Muscle layer of colon (tissue), 2 donors: Measurements from ENCODE around the gene LCOR.

Experiments
- H3K27ac ChIP-seq: one replicate; pipeline ENCODE4 v1.7.0; 2013; ENCODE audit warnings: low read depth, mild to moderate bottlenecking, low read length, moderate library complexity
- H3K27me3 ChIP-seq, 2 donors: one replicate each; pipeline ENCODE4 v1.7.0; 2013; ENCODE audit warnings: low read length in 2 of 2, mild to moderate bottlenecking in 2 of 2; ENCODE audit not compliant: insufficient read depth in 2 of 2, control insufficient read depth in 1 of 2
- H3K36me3 ChIP-seq: one replicate; pipeline ENCODE4 v1.7.0; 2013; ENCODE audit warnings: mild to moderate bottlenecking, low read length; ENCODE audit not compliant: insufficient read depth
- H3K4me1 ChIP-seq: one replicate; pipeline ENCODE4 v1.7.0; 2013; ENCODE audit warnings: mild to moderate bottlenecking, low read length; ENCODE audit not compliant: insufficient read depth
- H3K4me3 ChIP-seq, 2 donors: one replicate each; pipeline ENCODE4 v1.7.0; 2013; ENCODE audit warnings: low read length in 2 of 2, low read depth in 1 of 2, mild to moderate bottlenecking in 1 of 2, moderate library complexity in 1 of 2
- H3K9ac ChIP-seq: one replicate; pipeline ENCODE4 v1.7.0; 2013; ENCODE audit warnings: low read length
- H3K9me3 ChIP-seq: one replicate; pipeline ENCODE4 v1.7.0; 2013; ENCODE audit warnings: mild to moderate bottlenecking, low read length
- donor health status: abdominal sarcoma.
- donor health status: Adenocarcinoma of cecum.

Gene LCOR

GRCh38 chr10:96951954-96952353 is 119.9 kb downstream of the LCOR start:
- H3K27me3 ChIP-seq = no peaks in the 10 kb centered on the region
- H3K9me3 ChIP-seq = no peaks in the 10 kb centered on the region
- H3K4me3 ChIP-seq = no peak overlapping the region
- H3K9ac ChIP-seq = no peak overlapping the region
- no peaks in the 10 kb centered on the region for H3K4me1 ChIP-seq
- no peak overlapping the region for H3K27ac ChIP-seq
- peaks cover 19% of the 10 kb centered on the region for H3K36me3 ChIP-seq

GRCh38 chr10:96955794-96956193 is 123.7 kb downstream of the LCOR start:
- peaks cover 15% of the 10 kb centered on the region for H3K36me3 ChIP-seq
- no peak overlapping the region for H3K9ac ChIP-seq
- no peaks in the 10 kb centered on the region for H3K9me3 ChIP-seq
- no peaks in the 10 kb centered on the region for H3K27me3 ChIP-seq
- no peaks in the 10 kb centered on the region for H3K4me1 ChIP-seq
- no peak overlapping the region for H3K27ac ChIP-seq
- H3K4me3 ChIP-seq = no peak overlapping the region

- Histone ChIP-seq H3K4me3 (no peak overlapping the region), H3K27ac (no peak overlapping the region), H3K27me3 (no peaks in the 10 kb centered on the region), H3K36me3 (peaks cover 15% of the 10 kb centered on the region), H3K9ac (no peak overlapping the region), H3K9me3 (no peaks in the 10 kb centered on the region), H3K4me1 (peaks cover 4% of the 10 kb centered on the region)
These were observed 126.0 kb downstream of the LCOR start for GRCh38 chr10:96958071-96958470.

GRCh38 chr10:96959733-96960132 is 127.6 kb downstream of the LCOR start:
- H3K9me3 ChIP-seq = no peaks in the 10 kb centered on the region
- H3K36me3 ChIP-seq = peaks cover 15% of the 10 kb centered on the region
- H3K9ac ChIP-seq = no peak overlapping the region
- H3K4me1 ChIP-seq = peaks cover 5% of the 10 kb centered on the region
- no peak overlapping the region for H3K27ac ChIP-seq
- no peaks in the 10 kb centered on the region for H3K27me3 ChIP-seq
- no peak overlapping the region for H3K4me3 ChIP-seq

GRCh38 chr10:96960872-96961271 is 128.8 kb downstream of the LCOR start:
- Histone ChIP-seq H3K4me1 (peaks cover 5% of the 10 kb centered on the region), H3K4me3 (no peak overlapping the region), H3K9me3 (no peaks in the 10 kb centered on the region), H3K9ac (no peak overlapping the region), H3K36me3 (peaks cover 4% of the 10 kb centered on the region), H3K27ac (no peak overlapping the region), H3K27me3 (no peaks in the 10 kb centered on the region)

- H3K36me3 ChIP-seq = no peaks in the 10 kb centered on the region
- H3K27ac ChIP-seq = no peak overlapping the region
- no peaks in the 10 kb centered on the region for H3K9me3 ChIP-seq
- H3K27me3 ChIP-seq = no peaks in the 10 kb centered on the region
- H3K9ac ChIP-seq = no peak overlapping the region
- no peak overlapping the region for H3K4me3 ChIP-seq
- peaks cover 5% of the 10 kb centered on the region for H3K4me1 ChIP-seq
These were observed 132.0 kb downstream of the LCOR start for GRCh38 chr10:96964131-96964530.

- H3K27ac ChIP-seq = no peak overlapping the region
- H3K27me3 ChIP-seq = no peaks in the 10 kb centered on the region
- no peak overlapping the region for H3K4me3 ChIP-seq
- H3K9me3 ChIP-seq = no peaks in the 10 kb centered on the region
- H3K9ac ChIP-seq = no peak overlapping the region
- no peaks in the 10 kb centered on the region for H3K36me3 ChIP-seq
- peaks cover 3% of the 10 kb centered on the region for H3K4me1 ChIP-seq
These were observed 135.7 kb downstream of the LCOR start for GRCh38 chr10:96967847-96968246.

GRCh38 chr10:96968682-96969423 is 136.8 kb downstream of the LCOR start:
- Histone ChIP-seq H3K4me1 (no peaks in the 10 kb centered on the region), H3K27ac (no peak overlapping the region), H3K4me3 (no peak overlapping the region), H3K9me3 (no peaks in the 10 kb centered on the region), H3K27me3 (no peaks in the 10 kb centered on the region), H3K36me3 (no peaks in the 10 kb centered on the region), H3K9ac (no peak overlapping the region)

- no peak overlapping the region for H3K4me3 ChIP-seq
- H3K27ac ChIP-seq = no peak overlapping the region
- H3K9ac ChIP-seq = no peak overlapping the region
- no peaks in the 10 kb centered on the region for H3K4me1 ChIP-seq
- no peaks in the 10 kb centered on the region for H3K9me3 ChIP-seq
- no peaks in the 10 kb centered on the region for H3K27me3 ChIP-seq
- H3K36me3 ChIP-seq = no peaks in the 10 kb centered on the region
These were observed 139.2 kb downstream of the LCOR start for GRCh38 chr10:96971324-96971723.

GRCh38 chr10:96972264-96972663 is 140.2 kb downstream of the LCOR start:
- Histone ChIP-seq H3K27me3 (no peaks in the 10 kb centered on the region), H3K4me3 (no peak overlapping the region), H3K27ac (no peak overlapping the region), H3K9me3 (no peaks in the 10 kb centered on the region), H3K9ac (no peak overlapping the region), H3K36me3 (no peaks in the 10 kb centered on the region), H3K4me1 (no peaks in the 10 kb centered on the region)

GRCh38 chr10:96973809-96974747 is 142.0 kb downstream of the LCOR start:
- no peak overlapping the region for H3K9ac ChIP-seq
- no peaks in the 10 kb centered on the region for H3K36me3 ChIP-seq
- H3K27me3 ChIP-seq = no peaks in the 10 kb centered on the region
- H3K4me1 ChIP-seq = no peaks in the 10 kb centered on the region
- no peak overlapping the region for H3K27ac ChIP-seq
- H3K4me3 ChIP-seq = no peak overlapping the region
- no peaks in the 10 kb centered on the region for H3K9me3 ChIP-seq
